ENCODE results near the gene C11orf68.

C11orf68 gene

GRCh38 chr11:65870307-65870658 lies 48.6 kb downstream of the C11orf68 start:
- DNase-seq: no peak

GRCh38 chr11:65869643-65870306 lies 49.1 kb downstream of the C11orf68 start:
- DNase-seq: no peak

- DNase-seq: no peak
Observed at GRCh38 chr11:65868907-65869306, 50.0 kb downstream of the C11orf68 start.

GRCh38 chr11:65868076-65868667 lies 50.7 kb downstream of the C11orf68 start:
- DNase-seq: no peak

GRCh38 chr11:65867284-65868071 lies 51.4 kb downstream of the C11orf68 start:
- DNase-seq: no peak
